CD4-positive, alpha-beta T cell treated with Interleukin-4 for 4 hours (primary cell): Measurements from ENCODE around the gene WWC1.

ENCODE experiments used
- DNase-seq: peaks from one replicate; pipeline ENCODE4 v3.0.0-alpha.2; 2020

WWC1 gene

DNA sequence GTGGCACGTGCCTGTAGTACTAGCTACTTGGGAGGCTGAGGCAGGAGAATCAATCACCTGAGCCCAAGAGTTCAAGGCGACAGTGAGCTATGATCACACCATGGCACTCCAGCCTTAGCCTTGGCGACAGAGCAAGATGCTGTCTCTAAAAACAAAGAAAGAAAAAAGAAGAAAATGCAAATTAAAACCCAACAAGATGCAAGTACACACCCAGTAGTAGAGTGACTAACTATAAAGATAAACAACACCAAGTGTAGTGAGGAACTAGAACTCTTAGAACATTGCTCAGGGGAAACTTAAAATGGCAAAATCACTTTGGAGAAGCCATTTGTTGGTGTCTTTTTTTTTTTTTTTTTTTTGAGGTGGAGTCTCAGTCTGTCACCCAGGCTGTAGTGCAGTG lies 160.1 kb downstream of the WWC1 start:
- DNase-seq: no peak

- DNase-seq: no peak
Measured at GRCh38 chr5:168455201-168455600, 163.8 kb downstream of the WWC1 start.

GRCh38 chr5:168457542-168457941 lies 166.1 kb downstream of the WWC1 start:
- DNase-seq: no peak

DNA sequence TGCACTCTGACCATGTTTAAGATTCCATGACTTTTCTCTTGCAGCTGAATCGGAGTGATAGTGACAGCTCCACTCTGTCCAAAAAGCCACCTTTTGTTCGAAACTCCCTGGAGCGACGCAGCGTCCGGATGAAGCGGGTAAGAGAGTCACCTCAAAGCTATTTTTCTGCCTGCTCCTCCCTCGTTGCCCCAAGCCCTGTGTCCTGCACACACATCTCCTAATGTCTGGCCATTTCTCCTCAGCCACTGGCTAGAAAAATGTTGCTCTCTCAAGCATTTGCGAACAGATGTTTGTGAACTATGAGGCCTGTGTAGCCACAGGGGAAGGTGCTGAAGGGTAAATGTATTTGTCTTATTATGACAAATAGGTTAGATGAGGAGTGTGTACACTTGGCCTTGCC lies 169.2 kb downstream of the WWC1 start:
- no peak for DNase-seq

DNA sequence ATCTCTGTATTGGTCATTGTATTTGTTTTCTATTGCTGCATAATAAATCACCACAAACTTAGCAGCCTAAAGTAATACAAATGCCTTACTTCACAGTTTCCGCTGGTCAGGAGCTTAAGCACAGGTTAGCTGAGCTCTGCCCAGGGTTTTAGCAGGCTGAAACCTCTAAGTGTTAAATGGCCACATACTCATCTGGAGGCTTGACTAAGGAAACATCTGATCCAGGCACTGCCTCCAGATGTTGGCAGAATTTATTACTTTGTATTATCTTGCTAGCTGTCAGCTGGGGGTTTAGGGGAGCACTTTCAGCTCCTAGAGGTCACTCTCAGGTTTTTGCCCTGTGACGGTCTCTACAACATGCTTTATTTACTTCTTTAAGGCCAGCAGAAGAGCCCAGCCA lies 171.6 kb downstream of the WWC1 start:
- DNase-seq: no peak

GRCh38 chr5:168464214-168464613 lies 172.8 kb downstream of the WWC1 start:
- DNase-seq: no peak

DNA sequence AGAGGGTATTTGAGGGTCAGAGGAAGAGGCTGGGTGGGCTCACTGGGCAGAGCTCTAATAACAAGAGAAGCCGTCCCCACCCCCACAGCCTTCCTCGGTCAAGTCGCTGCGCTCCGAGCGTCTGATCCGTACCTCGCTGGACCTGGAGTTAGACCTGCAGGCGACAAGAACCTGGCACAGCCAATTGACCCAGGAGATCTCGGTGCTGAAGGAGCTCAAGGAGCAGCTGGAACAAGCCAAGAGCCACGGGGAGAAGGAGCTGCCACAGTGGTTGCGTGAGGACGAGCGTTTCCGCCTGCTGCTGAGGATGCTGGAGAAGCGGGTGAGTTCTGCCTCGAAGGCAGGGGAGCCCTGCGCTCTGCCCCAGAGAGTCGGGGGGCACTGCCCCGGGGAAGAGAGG lies 173.2 kb downstream of the WWC1 start:
- no peak for DNase-seq

GRCh38 chr5:168467755-168468330 lies 176.4 kb downstream of the WWC1 start:
- no peak for DNase-seq

DNA sequence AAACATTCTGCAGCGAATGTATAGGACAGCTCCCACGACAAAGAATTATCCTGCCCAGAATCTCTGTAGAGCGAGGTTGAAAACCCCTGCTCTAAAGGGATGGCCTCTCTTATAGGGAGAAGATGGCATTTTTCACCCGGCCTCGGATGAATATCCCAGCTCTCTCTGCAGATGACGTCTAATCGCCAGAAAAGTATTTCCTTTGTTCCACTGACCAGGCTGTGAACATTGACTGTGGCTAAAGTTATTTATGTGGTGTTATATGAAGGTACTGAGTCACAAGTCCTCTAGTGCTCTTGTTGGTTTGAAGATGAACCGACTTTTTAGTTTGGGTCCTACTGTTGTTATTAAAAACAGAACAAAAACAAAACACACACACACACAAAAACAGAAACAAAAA lies 177.4 kb downstream of the WWC1 start:
- DNase-seq: no peak

DNA sequence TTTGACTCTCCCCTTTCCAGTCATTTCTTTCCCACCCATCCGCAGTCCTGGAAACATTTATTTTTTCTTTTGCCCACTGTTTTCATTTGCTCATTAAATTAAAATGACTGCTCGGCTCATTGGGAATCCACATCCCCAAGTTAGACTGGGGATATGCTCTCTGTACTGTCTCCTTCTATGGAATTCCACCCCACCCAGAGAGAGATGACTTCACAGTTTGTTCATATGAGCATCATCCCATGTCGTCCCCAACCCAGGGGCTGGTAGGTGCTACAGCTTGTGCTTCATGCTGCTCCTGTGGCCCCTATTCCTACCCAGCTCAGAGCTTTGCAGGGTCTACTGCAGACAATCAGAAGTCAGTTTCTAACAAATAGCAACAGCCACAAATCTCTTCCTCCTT lies 178.4 kb downstream of the WWC1 start:
- no peak for DNase-seq

GRCh38 chr5:168471785-168472184 lies 180.3 kb downstream of the WWC1 start:
- DNase-seq: no peak

DNA sequence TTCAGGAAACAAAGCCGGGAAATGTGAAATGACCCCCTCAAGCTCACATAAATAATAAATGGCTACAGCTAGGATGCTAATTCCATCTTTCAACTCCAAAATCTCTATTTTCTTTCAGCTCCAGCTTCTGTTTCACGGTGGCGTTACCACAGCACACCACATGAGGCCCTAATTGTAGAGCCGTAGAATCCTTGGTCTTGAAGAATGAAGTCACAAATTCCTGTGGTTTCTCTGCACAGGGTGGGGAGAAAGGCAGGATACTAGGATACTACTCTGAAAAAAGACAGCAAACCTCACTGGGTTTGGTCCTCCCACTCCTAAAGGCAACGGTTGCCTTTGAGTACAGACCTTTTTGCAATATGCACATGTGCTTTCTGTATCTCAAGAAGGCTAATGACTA lies 180.9 kb downstream of the WWC1 start:
- DNase-seq: no peak

GRCh38 chr5:168474319-168474718 lies 182.9 kb downstream of the WWC1 start:
- DNase-seq: no peak

- no peak for DNase-seq
Measured at GRCh38 chr5:168477060-168477459, 185.6 kb downstream of the WWC1 start.

DNA sequence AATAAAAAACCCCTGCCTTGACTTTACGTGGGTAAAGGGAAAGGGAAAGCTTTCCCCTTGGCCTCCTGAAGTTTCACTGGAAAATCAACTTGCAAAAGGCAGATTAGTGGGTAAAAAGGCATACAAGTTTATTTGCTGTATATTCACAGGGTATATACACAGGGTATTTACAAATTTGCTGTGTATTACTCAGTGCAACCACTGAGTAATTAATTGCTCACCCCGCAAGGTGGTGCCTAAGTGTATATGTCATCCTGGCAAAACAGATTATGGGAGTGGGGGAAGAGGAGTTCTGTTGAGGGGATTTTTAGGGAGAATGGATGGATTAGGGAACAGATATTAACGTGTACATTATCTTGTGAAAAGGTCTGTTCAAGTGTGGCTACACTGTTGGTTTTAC lies 187.7 kb downstream of the WWC1 start:
- no peak for DNase-seq

- DNase-seq: no peak
Measured at GRCh38 chr5:168480601-168481000, 189.2 kb downstream of the WWC1 start.

GRCh38 chr5:168481330-168481788 lies 189.9 kb downstream of the WWC1 start:
- no peak for DNase-seq

- no peak for DNase-seq
Measured at GRCh38 chr5:168482361-168482760, 190.9 kb downstream of the WWC1 start.

GRCh38 chr5:168486136-168486879 lies 194.9 kb downstream of the WWC1 start, which contains the start of gene RARS1:
Gene RARS1 (plus strand): TSS chr5:168486471. CDS start chr5:168486499, 28 bp downstream.
- DNase-seq: peak; percentile 87

DNA sequence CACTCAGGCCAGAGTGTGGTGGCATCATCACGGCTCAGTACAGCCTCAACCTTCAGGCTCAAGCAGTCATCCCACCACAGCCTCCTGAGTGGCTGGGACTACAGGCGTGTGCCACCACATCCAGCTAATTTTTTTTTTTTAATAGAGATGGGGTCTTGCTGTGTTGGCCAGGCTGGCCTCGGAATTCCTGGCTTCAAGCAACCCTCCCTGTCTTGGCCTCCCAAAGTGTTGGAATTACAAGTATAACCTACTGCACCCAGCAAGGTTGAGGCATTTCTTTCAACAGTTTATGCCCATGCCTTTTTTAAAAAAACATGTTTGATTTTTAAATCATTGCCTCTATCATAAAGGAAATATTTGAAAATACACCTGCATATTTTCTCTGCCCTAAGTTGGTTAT lies 197.6 kb downstream of the WWC1 start:
- DNase-seq: no peak

- no peak for DNase-seq
Measured at GRCh38 chr5:168494057-168494555, 202.7 kb downstream of the WWC1 start.

GRCh38 chr5:168502563-168503237 lies 211.3 kb downstream of the WWC1 start:
- DNase-seq: no peak

DNA sequence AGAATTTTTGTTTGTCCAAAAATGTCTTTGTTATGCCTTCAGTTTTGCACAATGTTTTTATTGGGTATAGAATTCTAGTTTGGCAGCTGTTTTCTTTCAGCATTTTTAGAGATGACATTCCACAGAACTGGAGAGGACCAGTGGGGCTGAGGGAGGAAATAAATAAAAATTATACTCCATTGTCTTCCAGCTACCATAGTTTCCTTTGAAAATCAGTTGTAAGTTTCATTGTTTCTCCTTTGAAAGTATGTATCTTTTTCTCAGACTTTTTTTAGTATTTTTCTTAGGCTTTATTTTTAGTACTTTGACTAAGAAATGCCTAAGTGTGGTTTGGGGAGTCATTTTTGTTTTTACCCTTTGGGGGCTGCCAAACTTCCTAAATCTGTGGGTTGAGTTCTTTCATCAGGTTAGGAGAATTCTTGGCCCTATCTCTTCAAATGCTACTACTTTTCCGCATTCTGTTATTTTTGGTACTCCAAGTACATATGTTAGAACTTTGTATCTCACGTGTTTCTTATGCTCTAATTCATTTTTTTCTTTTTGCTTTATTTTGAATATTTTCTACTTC lies 222.5 kb downstream of the WWC1 start:
- DNase-seq: no peak
